GM21723 (cell line): ENCODE data around the gene SERPINB6.
"Not testable (repeated sequence)": the region's sequence is repeated elsewhere in the genome, so short reads cannot be mapped to it uniquely, and the experiment has no call there.

Source experiments
- ATAC-seq: cut with Tn5 transposase; IDR thresholded peaks from one replicate; pipeline ENCODE4 v1.9.1; 2021; ENCODE audit warnings: mild to moderate bottlenecking, moderate library complexity; ENCODE audit not compliant: unreplicated experiment

Gene SERPINB6

DNA sequence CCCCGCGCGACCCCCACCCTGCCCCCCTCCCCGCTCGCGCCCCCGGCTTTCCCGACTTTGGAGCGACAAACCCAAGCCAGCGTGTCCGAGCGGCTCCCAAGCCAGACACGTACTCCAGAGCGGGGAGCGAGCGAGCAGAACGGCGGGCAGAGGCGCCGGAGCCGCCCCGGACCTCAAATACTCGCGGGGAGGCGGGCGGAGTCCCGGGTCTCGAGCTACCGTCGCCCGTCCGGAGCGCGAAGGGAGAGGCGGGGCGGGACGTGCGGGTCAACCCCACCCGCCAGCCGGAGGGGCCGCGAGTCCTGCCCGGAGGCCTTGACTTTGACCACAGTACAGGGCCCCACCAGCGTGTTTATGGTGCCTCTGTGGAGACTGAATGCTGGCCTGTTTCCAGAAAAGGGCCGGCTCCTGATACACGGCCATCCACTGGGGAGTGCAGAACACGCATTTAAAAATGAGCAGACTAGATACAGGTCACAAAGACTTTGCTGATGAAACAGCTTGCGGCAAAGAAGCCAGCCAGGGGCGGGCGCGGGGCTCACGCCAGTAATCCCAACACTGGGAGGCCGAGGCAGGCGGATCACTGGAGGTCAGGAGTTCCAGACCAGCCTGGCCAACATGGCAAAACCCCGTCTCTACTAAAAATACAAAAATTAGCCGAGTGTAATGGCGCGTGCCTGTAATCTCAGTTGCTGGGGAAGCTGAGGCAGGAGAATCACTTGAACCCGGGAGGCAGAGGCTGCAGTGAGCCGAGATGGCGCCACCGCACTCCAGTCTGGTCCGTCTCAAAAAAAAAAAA lies at the start of gene SERPINB6:
Gene SERPINB6 (minus strand): TSS at position 148 of the 799 bp plus-strand sequence. CDS start 12,235 bp downstream, outside the sequence.
- no peak for ATAC-seq

- ATAC-seq = no peak
Measured at GRCh38 chr6:3019749-3020320, 48.5 kb upstream of the SERPINB6 start.

DNA sequence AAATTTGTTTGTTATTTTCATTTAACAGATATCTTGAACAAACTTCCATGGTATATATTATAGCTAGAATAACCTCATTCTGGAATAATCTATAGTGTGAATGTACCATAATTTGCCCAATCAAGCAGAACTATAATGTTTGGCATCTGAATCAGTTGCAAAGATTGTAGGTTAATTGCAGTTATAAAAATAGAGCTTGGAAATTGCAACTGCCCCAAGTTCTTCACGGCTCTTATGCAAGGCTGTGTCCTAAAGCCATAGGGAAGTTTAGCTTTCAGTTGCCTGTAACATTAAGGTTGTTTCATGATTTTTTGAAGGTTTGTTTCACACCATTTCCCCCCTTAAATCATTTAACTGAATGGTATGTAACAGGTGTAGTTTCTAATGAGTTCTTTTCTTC lies 47.7 kb upstream of the SERPINB6 start:
- no peak for ATAC-seq

DNA sequence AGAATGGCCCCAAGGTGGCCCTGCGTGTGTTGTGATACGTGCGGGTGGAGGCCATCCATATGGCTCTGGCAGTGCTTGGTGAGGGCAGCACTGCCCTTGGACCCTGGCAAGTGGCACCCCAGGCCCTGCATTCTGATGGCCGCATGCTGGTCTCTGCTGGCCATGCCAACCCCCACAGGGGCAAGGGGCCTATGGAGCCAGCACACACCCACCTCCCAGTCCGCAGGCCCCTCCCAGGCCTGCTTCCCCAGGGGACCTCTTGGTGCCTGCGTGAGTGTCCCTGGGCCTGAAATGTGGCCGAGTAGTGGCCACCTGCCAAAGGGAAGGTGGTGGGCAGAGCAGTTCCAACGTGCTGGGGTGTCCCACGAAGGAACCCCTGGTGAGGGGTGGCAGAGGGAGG lies 45.9 kb upstream of the SERPINB6 start:
- ATAC-seq = no peak

GRCh38 chr6:3016473-3017280 lies 45.3 kb upstream of the SERPINB6 start:
- no peak for ATAC-seq

GRCh38 chr6:3015144-3015543 lies 43.8 kb upstream of the SERPINB6 start:
- ATAC-seq = no peak

DNA sequence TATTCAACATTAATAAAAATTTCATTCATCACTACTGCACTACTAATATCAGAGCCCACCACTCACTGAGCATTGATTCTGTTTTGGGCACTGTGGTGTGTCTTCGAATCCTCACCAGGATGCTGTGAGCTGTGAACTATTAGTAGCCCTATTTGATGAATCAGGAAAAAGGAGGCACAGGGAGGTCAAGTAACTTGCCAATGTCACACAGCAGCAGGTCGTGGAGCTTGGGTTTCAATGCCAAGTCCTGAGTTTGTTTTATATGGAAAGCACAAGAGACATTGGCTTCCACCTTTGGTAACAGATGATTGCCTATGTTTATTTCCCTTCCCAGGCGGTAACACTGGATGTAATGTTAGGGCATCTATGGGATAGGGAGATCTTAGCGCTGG lies 43.3 kb upstream of the SERPINB6 start:
- ATAC-seq = no peak

GRCh38 chr6:3013901-3014674 lies 42.7 kb upstream of the SERPINB6 start:
- ATAC-seq = no peak

GRCh38 chr6:3013486-3013885 lies 42.1 kb upstream of the SERPINB6 start:
- no peak for ATAC-seq

DNA sequence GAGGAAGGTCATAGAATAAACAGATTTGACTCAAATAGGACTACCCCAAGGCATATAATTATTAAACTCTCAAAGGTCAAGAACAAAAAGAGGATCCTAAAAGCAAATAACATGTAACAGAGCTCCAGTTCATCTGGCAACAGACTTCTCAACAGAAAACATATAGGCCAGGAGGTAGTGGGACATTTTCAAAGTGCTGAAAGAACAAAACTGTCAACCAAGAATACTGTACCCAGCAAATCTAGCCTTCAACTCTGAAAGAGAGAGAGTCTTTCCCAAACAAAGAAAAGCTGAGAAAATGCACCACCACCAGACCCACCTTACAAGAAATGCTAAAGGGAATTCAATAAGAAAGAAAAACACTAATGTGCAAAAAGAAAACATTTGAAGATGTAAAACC lies 40.2 kb upstream of the SERPINB6 start:
- no peak for ATAC-seq

DNA sequence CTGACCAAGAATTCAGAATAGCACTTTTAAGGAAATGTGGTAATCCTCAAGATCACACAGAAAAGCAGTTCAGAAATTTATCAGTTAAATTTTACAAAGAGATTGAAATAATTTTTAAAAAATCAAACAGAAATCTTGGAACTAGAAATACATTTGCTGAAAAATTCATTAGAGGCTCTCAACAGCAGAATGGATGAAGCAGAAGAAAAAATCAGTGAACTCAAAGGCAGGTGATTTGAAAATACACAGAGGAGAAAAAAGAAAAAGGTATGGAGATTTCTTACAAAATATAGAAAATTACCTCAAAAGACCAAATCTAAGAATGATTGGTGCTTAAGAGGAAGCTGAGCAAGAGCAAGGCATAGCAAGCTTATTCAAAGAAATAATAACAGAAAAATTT lies 39.8 kb upstream of the SERPINB6 start:
- ATAC-seq = no peak

DNA sequence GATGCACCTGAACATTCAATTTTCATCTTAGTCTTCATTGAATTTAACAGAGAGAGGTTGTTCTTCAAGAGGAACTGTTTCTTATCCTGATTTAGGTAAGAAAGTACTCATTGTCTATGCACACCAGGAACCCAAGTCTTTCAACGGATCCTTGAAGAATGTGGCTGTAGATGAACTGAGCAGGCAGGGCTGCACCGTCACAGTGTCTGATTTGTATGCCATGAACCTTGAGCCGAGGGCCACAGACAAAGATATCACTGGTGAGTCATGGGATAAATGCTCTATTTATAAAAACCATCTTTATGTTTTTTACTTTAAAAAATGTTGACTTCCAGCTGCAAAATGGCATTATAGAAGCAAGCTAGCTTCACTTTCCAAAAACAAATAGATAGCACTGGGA lies 38.6 kb upstream of the SERPINB6 start:
- ATAC-seq = no peak

- ATAC-seq = not testable (repeated sequence)
Measured at GRCh38 chr6:3008712-3009265, 37.4 kb upstream of the SERPINB6 start.

DNA sequence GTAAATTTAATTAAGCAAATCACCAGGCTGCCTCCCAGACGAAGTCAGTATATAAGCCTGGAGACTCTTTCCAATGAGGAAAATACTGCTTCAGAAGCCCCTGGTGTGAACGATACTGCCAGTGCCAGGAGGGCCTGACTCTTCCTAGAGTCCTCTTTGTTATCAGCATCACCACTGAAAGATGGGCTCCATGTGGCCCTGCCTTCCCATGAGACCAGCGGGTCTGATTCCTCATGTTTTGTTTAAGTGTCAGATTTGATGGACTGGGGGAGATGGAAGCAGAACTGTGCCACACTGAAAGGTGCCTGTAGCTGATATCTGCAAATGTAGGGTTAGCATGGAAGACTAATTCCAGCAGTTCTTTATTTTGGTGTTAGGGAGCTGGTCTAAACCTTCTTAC lies 36.2 kb upstream of the SERPINB6 start:
- ATAC-seq = no peak

GRCh38 chr6:3006476-3006875 lies 35.1 kb upstream of the SERPINB6 start:
- no peak for ATAC-seq

DNA sequence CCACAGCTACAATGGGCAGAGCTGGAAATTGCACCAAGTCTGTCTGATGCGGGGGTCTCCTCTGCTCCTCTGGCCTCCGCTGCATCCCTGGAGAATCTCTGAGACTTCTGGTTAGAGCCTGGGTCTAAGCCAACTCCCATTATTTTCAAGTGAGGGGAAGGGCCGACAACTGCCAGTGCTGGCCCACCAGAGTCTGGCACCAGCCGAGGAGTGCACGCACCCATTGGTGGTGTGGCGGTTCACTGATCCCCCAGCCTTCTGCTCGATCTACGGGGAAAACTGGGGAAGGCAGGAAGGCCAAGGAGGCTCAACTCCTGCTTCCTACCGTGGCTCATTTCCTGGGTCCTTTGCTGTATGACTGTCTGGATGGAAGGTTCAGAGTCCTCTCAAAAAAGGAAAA lies 34.5 kb upstream of the SERPINB6 start:
- ATAC-seq = no peak

- ATAC-seq = no peak
Measured at GRCh38 chr6:3005077-3005476, 33.7 kb upstream of the SERPINB6 start.

DNA sequence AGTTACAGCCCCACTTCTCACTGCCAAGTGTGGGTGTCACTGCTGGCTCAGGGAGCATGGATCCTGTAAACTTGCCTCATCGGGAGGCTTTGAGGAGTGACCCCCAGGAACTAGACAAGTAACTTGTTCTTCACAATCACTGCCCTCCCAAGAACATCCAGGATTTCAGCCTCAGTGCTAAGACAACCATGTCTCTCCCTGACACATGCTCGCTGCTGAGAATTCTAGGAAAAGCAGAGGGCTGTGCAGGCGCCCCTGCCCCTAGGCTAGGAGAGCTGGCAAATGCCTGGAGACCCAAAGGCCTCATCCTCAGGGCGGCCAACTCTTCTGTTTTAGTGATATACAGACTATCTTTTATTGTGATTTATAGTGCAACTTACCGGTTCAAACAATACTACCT lies 31.9 kb upstream of the SERPINB6 start:
- ATAC-seq = not testable (repeated sequence)

- peak; percentile 39 for ATAC-seq
Measured at GRCh38 chr6:3001773-3002293, 30.5 kb upstream of the SERPINB6 start.

DNA sequence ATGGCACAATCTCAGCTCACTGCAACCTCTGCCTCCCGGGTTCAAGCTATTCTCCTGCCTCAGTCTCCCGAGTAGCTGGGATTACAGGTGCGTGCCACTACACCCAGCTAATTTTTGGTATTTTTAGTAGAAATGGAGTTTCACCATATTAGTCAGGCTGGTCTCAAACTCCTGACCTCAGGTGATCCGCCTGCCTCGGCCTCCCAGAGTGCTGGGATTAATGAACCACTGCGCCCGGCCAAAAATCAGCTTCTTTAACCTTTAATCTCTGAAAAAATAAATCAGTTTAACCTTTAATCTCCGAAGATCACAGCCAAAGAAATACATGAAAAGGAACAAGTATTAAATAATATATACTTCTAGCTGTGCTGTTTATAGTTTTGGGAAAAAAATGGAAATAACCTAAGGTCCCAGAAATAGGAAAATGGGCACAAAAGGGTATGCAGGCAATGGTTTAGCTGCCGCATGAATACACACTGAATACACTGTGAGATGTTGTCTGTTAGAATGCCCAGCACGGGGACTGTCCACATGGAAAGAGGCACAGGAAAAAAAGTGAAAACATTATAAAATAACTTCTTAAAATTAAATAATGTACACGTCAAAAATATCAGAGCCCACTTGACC lies 29.9 kb upstream of the SERPINB6 start:
- ATAC-seq = no peak
